MCF 10A (cell line): ENCODE measurements around the gene HSPA2. TPM values are rescaled to one million over a fixed set of nuclear protein-coding genes. Genes with fewer than 3 reads are reported as not detected.
"Not testable (repeated sequence)": the region's sequence is repeated elsewhere in the genome, so short reads cannot be mapped to it uniquely, and the experiment has no call there.

Experiments
- BruUV-seq: library from RNA; stranded (reverse); fragments of 400-500 nt; replicated peaks from 2 replicates; lab custom pipeline; 2021; lab: Mats Ljungman, UMichigan
- CTCF ChIA-PET: fragments of 300-600 bp; sonication (Branson Sonifier 250); formaldehyde crosslinking; extraction: SDS; loops from one replicate; lab custom pipeline; 2021; ENCODE audit warnings: antibody characterized with exemption, inconsistent platforms; lab: Yijun Ruan, JAX
- POLR2A ChIA-PET: fragments of 300-600, 350-650 bp; sonication (Branson Sonifier 250); formaldehyde crosslinking; extraction: SDS; loops from one replicate; lab custom pipeline; 2020; ENCODE audit warnings: antibody characterized with exemption, inconsistent platforms; lab: Yijun Ruan, JAX
- DNase-seq: peaks from one replicate; pipeline ENCODE4 v3.0.0-alpha.2; 2018; ENCODE audit not compliant: unreplicated experiment
- H3K27ac Mint-ChIP-seq: one replicate; pipeline ENCODE4 v1.8.0; 2022; ENCODE audit warnings: mild to moderate bottlenecking, low read depth, mixed read lengths; ENCODE audit not compliant: unreplicated experiment
- H3K27me3 Mint-ChIP-seq: one replicate; pipeline ENCODE4 v1.8.0; 2022; ENCODE audit warnings: mixed read lengths; ENCODE audit not compliant: insufficient read depth, unreplicated experiment
- H3K36me3 Mint-ChIP-seq: one replicate; pipeline ENCODE4 v1.8.0; 2022; ENCODE audit warnings: mild to moderate bottlenecking, moderate library complexity, mixed read lengths; ENCODE audit not compliant: insufficient read depth, unreplicated experiment
- H3K4me1 Mint-ChIP-seq: one replicate; pipeline ENCODE4 v1.8.0; 2022; ENCODE audit warnings: mixed read lengths; ENCODE audit not compliant: insufficient read depth, unreplicated experiment
- H3K4me3 Mint-ChIP-seq: one replicate; pipeline ENCODE4 v1.8.0; 2022; ENCODE audit warnings: mild to moderate bottlenecking, moderate library complexity, mixed read lengths; ENCODE audit not compliant: unreplicated experiment
- H3K9me3 Mint-ChIP-seq: one replicate; pipeline ENCODE4 v1.8.0; 2022; ENCODE audit warnings: mixed read lengths; ENCODE audit not compliant: unreplicated experiment
- intact Hi-C: fragments of 100-400 bp; cut with micrococcal nuclease; formaldehyde crosslinking; loops from 2 replicates; pipeline ENCODE4 v1.14.1; 2022
- total RNA-seq: library from RNA; stranded (reverse); gene quantifications from 2 replicates; pipeline ENCODE4 v1.2.3, GENCODE V29; 2022
- TF ChIP-seq, protein P1 (sequence below): fragments of 200-600 bp; IDR thresholded peaks from one replicate; pipeline ENCODE4 v1.8.0; 2022; ENCODE audit warnings: antibody characterized with exemption, mild to moderate bottlenecking; ENCODE audit not compliant: unreplicated experiment

HSPA2 gene
- total RNA-seq, 1 experiment from 2014 or later, result 0.51 TPM

DNA sequence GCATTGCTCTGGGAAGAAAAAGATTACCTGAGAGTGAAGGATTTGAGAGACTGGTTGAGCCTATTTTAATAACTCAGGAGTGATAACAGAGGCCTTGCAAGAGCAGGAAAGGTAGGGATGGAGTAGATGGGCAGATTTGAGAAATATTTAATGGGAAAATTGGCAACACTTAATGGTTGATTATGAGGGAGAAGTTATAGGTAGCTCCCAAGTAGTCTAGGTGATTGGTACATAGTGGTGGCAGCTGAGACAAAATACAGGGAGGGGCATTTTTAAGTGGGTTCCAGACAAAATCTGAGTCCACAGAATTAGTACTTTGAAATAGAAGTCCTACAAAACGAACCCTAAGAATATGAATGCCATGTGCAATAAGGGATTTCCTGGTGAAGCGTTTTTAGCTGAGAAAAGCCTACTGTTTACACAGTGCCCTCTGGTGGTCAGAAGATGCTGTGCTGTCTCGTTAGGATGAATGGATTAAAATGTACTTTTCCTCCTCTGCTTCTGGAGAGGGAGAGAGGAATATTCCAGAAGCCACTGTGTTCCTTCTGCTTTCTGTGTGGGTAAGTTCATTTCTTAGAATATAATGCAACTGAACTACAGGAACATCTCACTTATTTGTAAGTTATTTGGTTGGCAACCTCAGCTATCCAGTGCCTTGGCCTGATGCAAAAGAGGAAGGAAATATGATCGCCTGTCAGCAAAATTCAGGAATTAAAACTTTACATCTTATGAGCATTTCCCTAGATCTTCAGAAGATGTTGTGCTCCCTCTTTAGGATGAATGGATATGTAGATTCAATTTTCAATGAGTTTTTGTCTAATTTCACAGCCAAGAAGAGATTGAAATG, 29.5 kb upstream of the HSPA2 start:
- TF ChIP-seq, protein P1, sequence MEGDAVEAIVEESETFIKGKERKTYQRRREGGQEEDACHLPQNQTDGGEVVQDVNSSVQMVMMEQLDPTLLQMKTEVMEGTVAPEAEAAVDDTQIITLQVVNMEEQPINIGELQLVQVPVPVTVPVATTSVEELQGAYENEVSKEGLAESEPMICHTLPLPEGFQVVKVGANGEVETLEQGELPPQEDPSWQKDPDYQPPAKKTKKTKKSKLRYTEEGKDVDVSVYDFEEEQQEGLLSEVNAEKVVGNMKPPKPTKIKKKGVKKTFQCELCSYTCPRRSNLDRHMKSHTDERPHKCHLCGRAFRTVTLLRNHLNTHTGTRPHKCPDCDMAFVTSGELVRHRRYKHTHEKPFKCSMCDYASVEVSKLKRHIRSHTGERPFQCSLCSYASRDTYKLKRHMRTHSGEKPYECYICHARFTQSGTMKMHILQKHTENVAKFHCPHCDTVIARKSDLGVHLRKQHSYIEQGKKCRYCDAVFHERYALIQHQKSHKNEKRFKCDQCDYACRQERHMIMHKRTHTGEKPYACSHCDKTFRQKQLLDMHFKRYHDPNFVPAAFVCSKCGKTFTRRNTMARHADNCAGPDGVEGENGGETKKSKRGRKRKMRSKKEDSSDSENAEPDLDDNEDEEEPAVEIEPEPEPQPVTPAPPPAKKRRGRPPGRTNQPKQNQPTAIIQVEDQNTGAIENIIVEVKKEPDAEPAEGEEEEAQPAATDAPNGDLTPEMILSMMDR, result peak; percentile 80
- DNase-seq, result peak; percentile 77
- ChIA-PET POLR2A (interaction anchor here (0.5 to 1.7 kb wide), 10 partner anchors 9 to 351 kb away, joined by 3 to 20 read pairs (median 3); no protein-coding TSS in a partner anchor), CTCF (interaction anchor here (0.6 to 2.0 kb wide), 24 partner anchors 9 to 1445 kb away, joined by 3 to 14 read pairs (median 3); partner anchors contain the start of gene AKAP5)
- intact Hi-C loops, result loop anchor here (1.0 kb wide), 1 partner anchor 81 kb away; no protein-coding TSS in a partner anchor
- H3K27me3 Mint-ChIP-seq, result no peaks in the 10 kb centered on the region
- H3K27ac Mint-ChIP-seq, result peak overlapping the region; percentile 32
- H3K4me3 Mint-ChIP-seq, result no peak overlapping the region
- peaks cover 30% of the 10 kb centered on the region for H3K4me1 Mint-ChIP-seq
- peaks cover 4% of the 10 kb centered on the region for H3K36me3 Mint-ChIP-seq
- no TSS peak for BruUV-seq
- no peaks in the 10 kb centered on the region for H3K9me3 Mint-ChIP-seq

DNA sequence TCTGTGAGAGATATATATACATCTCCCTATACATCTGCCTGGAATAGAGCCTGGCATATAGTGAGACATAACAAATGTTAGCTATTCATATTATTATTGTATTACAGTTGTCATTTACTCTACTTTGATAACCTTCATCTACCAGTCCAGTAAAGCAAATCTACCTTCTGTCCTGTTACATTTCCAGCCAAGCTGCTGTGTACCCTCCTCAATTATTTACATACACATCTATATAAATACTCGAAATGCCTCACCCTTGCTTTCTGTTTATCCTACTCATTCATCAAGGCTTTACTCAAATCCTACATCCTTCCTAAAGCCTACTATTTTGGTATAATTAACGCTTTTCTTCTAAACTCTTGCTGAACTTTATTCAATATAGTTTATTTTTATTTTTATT, 27.3 kb upstream of the HSPA2 start:
- Mint-ChIP-seq H3K4me1 (peaks cover 15% of the 10 kb centered on the region), H3K9me3 (no peaks in the 10 kb centered on the region), H3K27ac (no peak overlapping the region), H3K27me3 (no peaks in the 10 kb centered on the region), H3K36me3 (peaks cover 4% of the 10 kb centered on the region), H3K4me3 (no peak overlapping the region)
- no TSS peak for BruUV-seq
- CTCF ChIA-PET, result interaction anchor here (0.6 to 1.2 kb wide), 3 partner anchors 66 to 123 kb away, joined by 3 to 4 read pairs (median 3); no protein-coding TSS in a partner anchor
- TF ChIP-seq, protein P1, result no peak
- intact Hi-C loops, result no loop called here
- POLR2A ChIA-PET, result interaction anchor here (1.7 kb wide), 1 partner anchor 11 kb away, joined by 6 read pairs; no protein-coding TSS in a partner anchor
- DNase-seq, result no peak

- TF ChIP-seq, protein P1, result no peak
- intact Hi-C loops, result no loop called here
- no peak overlapping the region for H3K4me3 Mint-ChIP-seq
- no peak overlapping the region for H3K27ac Mint-ChIP-seq
- H3K36me3 Mint-ChIP-seq, result peaks cover under 1% of the 10 kb centered on the region
- H3K4me1 Mint-ChIP-seq, result peaks cover 13% of the 10 kb centered on the region
- ChIA-PET CTCF (interaction anchor here (1.1 to 2.7 kb wide), 3 partner anchors 41 to 377 kb away, joined by 5 to 14 read pairs (median 7); no protein-coding TSS in a partner anchor), POLR2A (interaction anchor here (0.6 to 3.3 kb wide), 8 partner anchors 9 to 139 kb away, joined by 3 to 18 read pairs (median 4); partner anchors contain the start of genes ZBTB1 and ZBTB25)
- no TSS peak for BruUV-seq
- no peak for DNase-seq
- H3K27me3 Mint-ChIP-seq, result no peaks in the 10 kb centered on the region
- no peaks in the 10 kb centered on the region for H3K9me3 Mint-ChIP-seq
Measured at GRCh38 chr14:64515053-64515452, 25.5 kb upstream of the HSPA2 start.

GRCh38 chr14:64516969-64517368, 23.6 kb upstream of the HSPA2 start:
- ChIA-PET CTCF (interaction anchor here (1.6 to 2.7 kb wide), 2 partner anchors 119 to 375 kb away, joined by 7 to 14 read pairs; no protein-coding TSS in a partner anchor), POLR2A (interaction anchor here (1.5 to 3.3 kb wide), 3 partner anchors 11 to 21 kb away, joined by 4 to 18 read pairs (median 5); partner anchors contain the start of gene ZBTB1)
- BruUV-seq, result no TSS peak
- intact Hi-C loops, result no loop called here
- Mint-ChIP-seq H3K36me3 (no peaks in the 10 kb centered on the region), H3K9me3 (no peaks in the 10 kb centered on the region), H3K4me3 (no peak overlapping the region), H3K27me3 (no peaks in the 10 kb centered on the region), H3K27ac (no peak overlapping the region), H3K4me1 (peaks cover 3% of the 10 kb centered on the region)
- TF ChIP-seq, protein P1, result no peak
- no peak for DNase-seq

DNA sequence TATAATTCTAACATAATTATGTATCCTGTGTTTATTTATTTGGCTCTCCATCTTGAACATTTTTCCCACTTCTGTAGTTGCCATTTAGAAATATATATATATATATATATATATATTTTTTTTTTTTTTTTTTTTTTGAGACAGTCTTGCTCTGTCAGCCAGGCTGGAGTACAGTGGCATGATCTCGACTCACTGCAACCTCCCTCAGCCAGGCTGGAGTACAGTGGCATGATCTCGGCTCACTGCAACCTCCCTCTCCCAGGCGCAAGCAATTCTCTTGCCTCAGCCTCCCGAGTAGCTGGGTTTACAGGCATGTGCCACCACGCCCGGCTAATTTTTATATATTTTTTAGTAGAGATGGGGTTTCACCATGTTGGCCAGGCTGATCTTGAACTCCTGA, 22.9 kb upstream of the HSPA2 start:
- not testable (repeated sequence) for H3K9me3 Mint-ChIP-seq
- CTCF ChIA-PET, result interaction anchor here (0.7 to 1.1 kb wide), 2 partner anchors 9 to 87 kb away, joined by 4 read pairs; no protein-coding TSS in a partner anchor

More for the DNA sequence above, 22.9 kb upstream of the HSPA2 start:
- POLR2A ChIA-PET, result interaction anchor here (0.6 to 1.9 kb wide), 4 partner anchors 12 to 254 kb away, joined by 3 to 9 read pairs (median 4); no protein-coding TSS in a partner anchor
- DNase-seq, H3K27ac Mint-ChIP-seq, H3K27me3 Mint-ChIP-seq, H3K4me3 Mint-ChIP-seq, H3K4me1 Mint-ChIP-seq, H3K36me3 Mint-ChIP-seq, intact Hi-C loops, BruUV-seq: not testable (repeated sequence)
